ENCODE data around the gene RHBDF2.

The RHBDF2 gene

GRCh38 chr17:76479515-76480060 is 21.6 kb downstream of the RHBDF2 start:
- DNase-seq (ENCODE audit: low read depth, low spot score): no peak

GRCh38 chr17:76478730-76479514 is 22.3 kb downstream of the RHBDF2 start:
- DNase-seq (ENCODE audit: low read depth, low spot score): no peak

DNA sequence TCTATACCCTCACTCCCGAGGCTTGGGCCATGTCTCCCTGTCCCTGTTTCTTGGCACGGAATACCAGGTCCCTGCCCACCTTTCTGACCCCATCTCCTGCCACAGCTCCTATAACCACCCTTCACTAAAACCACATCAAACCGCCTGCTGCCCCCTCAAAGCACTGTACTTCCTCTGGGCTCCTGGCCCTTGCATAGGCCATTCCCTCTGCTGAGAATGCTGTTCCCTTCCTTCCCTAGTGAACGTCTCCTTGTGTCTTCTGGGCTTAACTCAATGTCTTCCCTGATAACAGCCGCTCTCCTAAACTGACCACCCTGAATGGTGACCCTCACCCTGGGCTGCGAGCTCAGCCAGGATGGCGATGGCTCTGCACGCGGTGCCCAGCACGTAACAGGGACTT is 23.1 kb downstream of the RHBDF2 start:
- DNase-seq (ENCODE audit: low read depth, low spot score): no peak

DNA sequence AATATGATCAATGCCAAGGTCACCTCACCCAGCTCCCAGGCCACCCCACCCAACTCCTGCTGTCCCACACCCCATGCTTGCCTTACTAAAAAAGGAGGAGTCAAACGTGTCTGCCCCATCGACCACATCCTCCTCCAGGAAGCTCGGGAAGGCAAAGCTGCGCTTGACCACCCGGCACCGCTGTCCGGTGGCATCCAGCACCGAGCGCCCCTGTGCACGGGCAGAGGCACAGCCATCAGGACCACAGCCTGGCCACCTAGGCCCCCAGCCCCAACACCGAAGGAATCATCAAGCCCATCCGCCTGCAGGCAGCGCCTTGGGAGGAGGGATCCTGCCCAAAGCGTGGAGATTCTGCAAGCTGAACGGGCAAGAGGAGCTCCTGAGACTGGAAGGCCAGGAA is 23.6 kb downstream of the RHBDF2 start:
- no peak for DNase-seq (ENCODE audit: low read depth, low spot score)

DNA sequence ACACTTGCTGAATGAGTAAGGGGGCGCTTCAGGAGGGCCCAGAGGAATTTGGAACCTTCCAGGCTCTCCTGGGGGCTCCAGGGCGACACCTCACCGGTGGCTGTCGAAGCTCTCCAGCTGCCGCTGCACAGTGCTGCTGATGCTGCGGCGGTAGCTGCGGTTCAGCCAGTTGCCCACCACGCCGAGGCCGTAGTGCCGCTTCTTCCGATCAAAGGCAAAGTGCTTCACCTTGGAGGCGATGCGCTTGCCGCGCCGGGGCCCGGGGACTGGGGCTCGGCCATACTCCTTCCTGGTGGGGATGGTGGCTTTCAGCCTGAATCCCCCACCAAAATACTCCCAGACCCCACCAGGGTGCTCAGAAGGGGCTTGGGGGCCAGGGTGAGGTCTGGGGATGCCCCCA is 24.5 kb downstream of the RHBDF2 start:
- DNase-seq (ENCODE audit: low read depth, low spot score): no peak

GRCh38 chr17:76475302-76475701 is 25.9 kb downstream of the RHBDF2 start:
- DNase-seq (ENCODE audit: low read depth, low spot score): no peak

DNA sequence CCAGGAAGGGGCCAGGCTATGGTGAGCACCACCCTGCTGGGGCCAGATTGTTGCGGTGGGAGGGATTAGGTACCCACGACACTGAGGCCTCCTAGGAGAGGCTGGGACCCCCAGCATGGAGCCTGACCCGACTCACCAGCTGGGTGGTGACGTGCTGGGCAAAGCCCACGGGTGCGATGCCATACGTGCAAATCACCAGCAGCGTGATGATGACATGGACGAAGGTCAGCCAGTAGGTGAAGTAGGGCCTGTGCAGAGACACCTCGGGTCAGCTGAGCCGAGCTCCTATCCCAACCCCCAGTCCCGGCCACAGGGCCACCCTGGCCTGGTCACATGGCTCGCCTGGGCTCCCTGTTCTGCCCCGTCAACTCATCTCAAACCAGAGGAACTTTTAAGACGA is 26.3 kb downstream of the RHBDF2 start:
- no peak for DNase-seq (ENCODE audit: low read depth, low spot score)

- no peak for DNase-seq (ENCODE audit: low read depth, low spot score)
Measured at GRCh38 chr17:76474238-76474637, 27.0 kb downstream of the RHBDF2 start.

- no peak for DNase-seq (ENCODE audit: low read depth, low spot score)
Measured at GRCh38 chr17:76473541-76473985, 27.7 kb downstream of the RHBDF2 start.

DNA sequence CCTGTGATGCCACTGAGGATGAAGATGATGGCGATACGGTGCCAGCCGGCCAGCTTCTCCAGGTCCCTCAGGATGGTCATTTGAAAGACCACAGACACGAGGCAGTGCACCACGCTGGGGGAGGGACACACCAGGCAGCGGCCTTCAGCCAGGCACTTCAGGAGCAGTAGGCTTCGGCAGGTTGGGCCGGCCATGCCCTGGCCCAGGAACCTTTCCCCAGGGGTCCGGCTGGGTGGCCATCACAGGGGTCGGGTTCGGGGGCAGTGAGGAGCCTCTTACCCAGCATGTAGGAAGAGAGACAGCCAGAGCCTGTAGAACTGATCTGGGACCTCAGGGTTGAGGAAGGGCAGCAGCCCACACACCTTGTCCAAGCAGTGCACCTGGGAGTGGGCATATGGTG is 28.5 kb downstream of the RHBDF2 start:
- no peak for DNase-seq (ENCODE audit: low read depth, low spot score)

GRCh38 chr17:76472258-76472645 is 29.0 kb downstream of the RHBDF2 start:
- DNase-seq (ENCODE audit: low read depth, low spot score): no peak

DNA sequence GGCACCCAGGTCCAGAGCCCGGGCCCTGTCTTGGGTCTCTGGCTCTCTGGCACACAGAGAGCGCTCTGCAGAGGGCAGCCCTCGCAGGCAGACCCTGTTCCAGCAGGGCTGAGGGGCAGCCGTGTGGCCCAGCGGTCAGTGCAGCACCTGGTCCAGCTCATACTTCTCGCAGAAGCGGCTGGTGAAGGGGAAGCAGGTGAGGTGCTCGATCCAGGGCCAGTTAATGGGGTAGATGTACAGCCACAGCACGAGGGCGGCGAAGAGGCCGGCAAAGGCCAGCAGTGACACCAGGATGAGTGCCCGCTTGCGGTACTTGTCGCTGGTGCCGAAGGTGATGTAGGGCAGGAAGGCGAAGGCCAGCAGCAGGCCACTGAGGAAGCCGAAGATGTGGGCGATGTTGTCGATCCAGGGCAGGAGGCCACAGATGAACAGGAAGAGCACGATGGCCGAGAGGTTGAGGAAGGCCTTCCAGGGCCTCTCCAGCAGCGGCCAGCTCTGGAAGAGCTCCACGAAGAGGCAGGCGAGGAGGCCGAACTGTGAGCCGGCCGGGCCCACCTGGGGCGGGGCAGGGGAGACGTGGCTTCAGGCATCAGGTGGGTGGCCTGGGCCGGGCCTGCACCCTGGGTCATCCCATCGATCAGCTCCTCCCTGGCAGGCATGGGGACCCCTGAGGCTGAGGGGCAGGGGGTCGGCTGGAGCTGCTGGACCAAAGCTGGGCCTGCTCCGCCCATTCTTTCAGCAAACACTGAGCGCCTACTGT is 29.5 kb downstream of the RHBDF2 start:
- DNase-seq (ENCODE audit: low read depth, low spot score): no peak

GRCh38 chr17:76469991-76470739 is 31.1 kb downstream of the RHBDF2 start:
- DNase-seq (ENCODE audit: low read depth, low spot score): no peak

GRCh38 chr17:76469076-76469990 is 31.9 kb downstream of the RHBDF2 start:
- DNase-seq (ENCODE audit: low read depth, low spot score): no peak

DNA sequence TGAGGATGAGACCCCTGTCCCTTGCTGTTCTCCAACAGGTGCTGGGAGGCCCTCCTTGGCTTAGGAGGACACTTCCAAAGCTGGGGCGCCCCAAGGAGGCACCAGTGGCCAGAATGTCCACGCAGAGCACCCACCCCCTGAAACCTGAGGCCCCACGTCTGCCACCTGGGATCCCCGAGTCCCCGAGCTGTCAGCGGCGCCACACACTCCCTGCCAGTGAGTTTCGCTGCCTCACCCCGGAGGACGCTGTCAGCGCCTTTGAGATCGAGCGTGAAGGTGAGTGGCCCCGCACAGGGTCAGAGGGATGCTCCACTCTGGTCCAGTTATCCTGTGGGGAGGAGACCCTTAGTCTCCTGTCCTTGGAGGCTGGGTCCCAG is 32.6 kb downstream of the RHBDF2 start:
- no peak for DNase-seq (ENCODE audit: low read depth, low spot score)

DNA sequence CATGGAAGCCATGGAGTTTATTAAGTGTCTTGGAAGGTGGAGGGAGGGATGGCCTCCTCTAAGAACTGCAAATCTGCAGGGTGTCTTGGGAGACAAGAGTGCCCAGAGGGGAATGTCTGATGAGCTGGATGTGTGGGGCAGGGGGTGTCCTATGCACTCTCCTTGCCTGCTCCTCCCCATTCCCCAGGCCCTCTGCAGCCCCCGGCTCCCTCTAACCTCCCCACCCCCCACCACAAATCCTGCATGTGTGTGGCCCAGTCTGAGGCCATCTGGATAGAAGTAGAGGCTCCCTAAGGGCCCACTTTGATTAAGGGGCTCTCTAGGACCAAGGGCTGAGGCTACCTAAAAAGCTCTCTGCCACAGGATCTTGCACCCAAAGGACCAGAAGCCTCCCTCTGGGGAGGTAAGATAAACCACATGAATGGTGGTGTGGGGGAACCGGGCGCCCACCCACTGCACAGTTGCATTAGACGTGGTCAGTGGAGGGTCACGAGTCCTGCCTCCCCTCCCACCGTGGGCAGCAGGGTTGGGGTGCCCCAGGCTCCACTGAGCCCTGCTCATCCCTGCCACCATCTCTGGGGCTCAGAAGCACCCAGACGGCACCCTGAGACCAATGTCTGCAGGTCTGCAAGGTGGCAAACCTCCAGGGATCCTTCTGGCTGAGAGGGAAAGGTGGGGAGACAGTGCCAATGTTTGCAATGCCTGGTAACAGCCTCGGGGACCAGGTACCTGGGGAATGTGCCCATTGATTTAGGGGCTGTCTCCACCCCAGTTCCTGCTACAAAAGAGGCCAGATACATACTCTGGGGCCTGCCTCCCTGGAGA is 33.2 kb downstream of the RHBDF2 start:
- DNase-seq (ENCODE audit: low read depth, low spot score): no peak

DNA sequence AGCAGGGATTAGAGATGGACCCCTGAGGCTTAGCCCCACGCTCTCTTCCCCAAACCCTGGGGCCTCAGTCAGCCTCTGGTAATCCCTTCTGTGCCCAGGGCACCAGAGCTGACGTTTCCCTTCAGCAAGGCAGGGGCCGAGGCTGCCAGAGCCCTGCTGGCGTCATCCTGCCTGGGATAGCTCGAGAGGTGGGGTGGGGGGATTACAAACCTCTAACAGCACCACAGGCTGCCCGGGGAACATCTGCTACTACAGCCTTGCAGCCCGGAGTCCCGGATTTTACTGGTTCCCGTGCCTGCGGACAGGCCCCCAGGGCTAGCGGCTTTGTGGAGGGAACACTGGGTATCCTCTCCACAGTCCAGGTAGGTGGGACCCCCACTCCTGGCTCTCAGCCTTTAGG is 33.9 kb downstream of the RHBDF2 start, which contains the start of gene AANAT:
TSS of gene AANAT (plus strand) at position 238 of the 400 bp plus-strand sequence. CDS start 1,144 bp downstream, outside the sequence.
- DNase-seq (ENCODE audit: low read depth, low spot score): no peak

- no peak for DNase-seq (ENCODE audit: low read depth, low spot score)
Measured at GRCh38 chr17:76466775-76467130, 34.5 kb downstream of the RHBDF2 start.

- DNase-seq (ENCODE audit: low read depth, low spot score): no peak
Measured at GRCh38 chr17:76462556-76463290, 38.5 kb downstream of the RHBDF2 start.

All from iPS DF 19.7 (cell line).